Stimulated activated CD8-positive, alpha-beta memory T cell treated with anti-CD3 and anti-CD28 coated beads, Interleukin-2, amount 100 ng/mL, for 48 hours (primary cell): Measurements from ENCODE around the gene MOCS1.
"Not testable (repeated sequence)": the region's sequence is repeated elsewhere in the genome, so short reads cannot be mapped to it uniquely, and the experiment has no call there.

Source experiments
- DNase-seq, 2 donors: peaks; one replicate each; pipeline ENCODE4 v3.0.0-alpha.2; 2020; ENCODE audit warnings: low read depth in 2 of 2

The MOCS1 gene

GRCh38 chr6:39934131-39934757 lies at the start of gene MOCS1:
Gene MOCS1 (minus strand): TSS chr6:39934462. CDS start chr6:39934417, 45 bp downstream.
- peak; percentile 34 for DNase-seq

DNA sequence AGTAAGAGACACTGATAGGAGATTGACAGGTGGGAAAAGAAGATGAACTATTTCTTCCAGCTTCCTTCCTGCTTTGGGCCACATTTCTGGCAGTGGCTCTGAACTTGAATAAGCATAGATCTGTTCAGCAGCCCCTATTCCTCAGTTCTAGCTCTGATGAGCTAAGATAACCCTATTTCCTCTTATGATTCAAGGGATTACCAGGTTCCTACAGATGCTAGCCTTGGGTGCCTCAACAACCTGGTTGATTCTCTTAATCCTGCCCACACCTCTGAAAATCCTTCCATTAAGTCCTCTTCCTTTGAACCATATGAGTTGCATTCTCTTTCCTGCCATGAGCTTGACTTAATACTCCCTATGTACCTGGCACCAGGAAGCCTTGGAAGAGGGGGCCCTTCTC lies 49.8 kb upstream of the MOCS1 start:
- DNase-seq = no peak

DNA sequence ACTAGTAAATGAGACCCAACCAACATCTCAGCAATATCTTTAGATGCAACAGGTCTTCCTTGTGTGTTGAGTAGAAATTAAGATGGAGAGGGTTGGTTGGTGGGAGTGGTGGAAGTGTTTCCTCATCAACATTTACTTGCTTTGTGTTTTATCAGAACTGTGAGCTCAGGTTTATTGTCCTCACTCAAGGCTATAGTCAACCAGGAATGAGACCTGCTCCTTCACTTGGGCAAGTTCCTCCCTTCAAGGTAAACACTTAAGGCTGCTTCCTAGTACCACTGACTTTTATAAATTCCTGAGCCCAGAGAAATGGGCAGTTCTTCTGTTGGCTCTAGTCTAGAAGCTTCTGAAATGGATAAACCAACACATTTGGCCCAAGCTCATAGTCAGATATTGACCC lies 48.9 kb upstream of the MOCS1 start:
- no peak for DNase-seq

DNA sequence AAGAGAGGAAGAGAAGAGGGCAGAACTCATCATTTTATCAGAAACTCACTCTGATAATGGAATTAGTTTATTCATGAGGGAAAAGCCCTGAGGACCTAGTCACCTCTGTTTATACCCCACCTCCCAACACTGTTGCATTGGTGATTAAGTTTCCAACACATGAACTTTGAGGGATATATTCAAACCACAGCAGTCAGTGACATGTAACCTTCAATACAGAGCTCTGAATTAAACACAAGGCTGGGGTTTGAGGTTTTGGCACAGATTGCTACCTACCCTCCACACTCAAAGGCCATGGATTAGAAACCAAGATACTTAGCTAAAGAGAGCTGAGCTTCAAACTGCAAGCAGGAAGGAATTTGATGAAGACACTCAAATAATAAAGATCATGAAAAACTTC lies 48.5 kb upstream of the MOCS1 start:
- DNase-seq = no peak

GRCh38 chr6:39980839-39981580 lies 46.7 kb upstream of the MOCS1 start:
- no peak for DNase-seq

GRCh38 chr6:39979461-39980328 lies 45.4 kb upstream of the MOCS1 start:
- no peak for DNase-seq

- no peak for DNase-seq
These were observed 44.0 kb upstream of the MOCS1 start for GRCh38 chr6:39978240-39978639.

- no peak for DNase-seq
These were observed 39.4 kb upstream of the MOCS1 start for GRCh38 chr6:39973661-39974060.

- not testable (repeated sequence) for DNase-seq
These were observed 38.5 kb upstream of the MOCS1 start for GRCh38 chr6:39972717-39973116.

GRCh38 chr6:39971131-39971530 lies 36.9 kb upstream of the MOCS1 start:
- DNase-seq = not testable (repeated sequence)

DNA sequence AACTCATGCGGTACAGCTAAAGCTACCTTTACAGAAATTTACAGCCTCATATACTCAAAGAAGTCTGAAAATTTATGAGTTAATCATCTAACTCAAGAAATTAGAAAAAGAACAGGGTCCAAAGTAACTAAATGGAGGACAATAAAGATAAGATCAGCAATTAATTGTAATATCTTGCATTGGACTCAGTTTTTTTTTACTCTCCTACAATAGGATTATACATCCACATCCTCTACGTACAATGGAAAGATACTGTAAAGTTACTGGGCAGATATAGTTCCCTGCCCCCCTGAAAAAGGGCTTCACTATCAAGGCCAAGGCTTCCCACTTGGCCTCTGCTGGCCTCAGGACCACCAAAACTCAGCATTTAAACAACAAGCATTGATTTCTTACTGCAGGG lies 31.5 kb upstream of the MOCS1 start:
- no peak for DNase-seq

DNA sequence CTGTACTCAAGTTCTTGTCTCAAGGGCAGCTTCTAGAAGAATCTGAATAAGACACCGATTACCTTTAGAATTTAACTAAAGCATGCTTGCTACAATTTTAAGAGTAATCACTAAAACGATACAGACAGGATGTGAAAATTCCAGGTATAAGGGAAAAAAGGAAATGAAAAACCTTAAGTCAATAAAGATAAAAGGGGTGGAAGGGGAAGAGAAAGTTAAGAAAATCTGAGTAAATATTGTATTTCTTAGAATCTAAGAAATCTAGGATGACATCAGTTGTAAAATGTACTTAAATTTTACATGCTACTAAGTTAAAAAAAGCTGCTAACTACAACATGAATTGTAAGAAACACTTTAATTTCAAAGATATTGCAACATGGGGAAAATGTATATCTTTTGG lies 30.3 kb upstream of the MOCS1 start:
- no peak for DNase-seq

DNA sequence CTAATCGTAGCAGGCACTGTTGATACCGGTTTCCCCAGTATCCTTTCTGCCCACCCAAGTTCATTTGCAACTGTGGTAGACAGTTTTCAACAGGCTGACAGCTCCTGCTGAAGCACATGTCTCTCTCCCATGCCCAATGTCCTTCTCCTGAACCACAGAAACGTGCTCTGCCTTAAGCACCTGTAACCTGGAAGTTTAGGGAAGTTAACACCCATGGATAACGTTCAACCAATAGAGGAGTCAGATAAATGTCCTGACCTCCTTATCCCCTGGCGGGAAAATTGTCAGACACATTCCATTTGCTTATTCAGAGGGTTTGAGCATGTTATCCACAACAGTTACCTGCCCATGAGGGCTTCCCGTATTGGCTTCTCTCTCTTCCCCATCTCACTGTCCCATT lies 29.8 kb upstream of the MOCS1 start:
- DNase-seq = no peak

- no peak for DNase-seq
These were observed 28.6 kb upstream of the MOCS1 start for GRCh38 chr6:39962831-39963230.

GRCh38 chr6:39961178-39961577 lies 26.9 kb upstream of the MOCS1 start:
- DNase-seq = no peak

DNA sequence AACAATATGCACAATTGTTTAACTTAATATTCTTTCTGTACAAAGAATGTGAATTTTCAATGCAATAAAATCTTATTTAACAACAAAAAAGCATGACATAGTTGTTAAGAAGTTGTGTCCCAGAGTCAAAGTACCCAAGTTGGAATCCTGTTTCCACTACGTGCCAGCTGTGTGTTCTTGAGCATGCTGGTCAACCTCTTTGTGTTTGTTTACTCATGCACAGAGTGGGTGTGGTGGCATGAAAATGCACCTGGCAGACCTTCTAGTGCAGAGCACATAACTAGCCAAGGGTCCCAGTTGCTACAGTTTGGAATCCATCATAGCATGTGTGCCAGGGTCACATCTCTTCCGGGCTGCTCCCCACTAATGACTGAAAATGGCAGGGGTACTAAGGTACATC lies 24.7 kb upstream of the MOCS1 start:
- no peak for DNase-seq

GRCh38 chr6:39956936-39957335 lies 22.7 kb upstream of the MOCS1 start:
- no peak for DNase-seq

- no peak for DNase-seq
These were observed 18.9 kb upstream of the MOCS1 start for GRCh38 chr6:39953076-39953618.

- no peak for DNase-seq
These were observed 17.9 kb upstream of the MOCS1 start for GRCh38 chr6:39952167-39952566.

- DNase-seq = no peak
These were observed 17.5 kb upstream of the MOCS1 start for GRCh38 chr6:39951716-39952115.

DNA sequence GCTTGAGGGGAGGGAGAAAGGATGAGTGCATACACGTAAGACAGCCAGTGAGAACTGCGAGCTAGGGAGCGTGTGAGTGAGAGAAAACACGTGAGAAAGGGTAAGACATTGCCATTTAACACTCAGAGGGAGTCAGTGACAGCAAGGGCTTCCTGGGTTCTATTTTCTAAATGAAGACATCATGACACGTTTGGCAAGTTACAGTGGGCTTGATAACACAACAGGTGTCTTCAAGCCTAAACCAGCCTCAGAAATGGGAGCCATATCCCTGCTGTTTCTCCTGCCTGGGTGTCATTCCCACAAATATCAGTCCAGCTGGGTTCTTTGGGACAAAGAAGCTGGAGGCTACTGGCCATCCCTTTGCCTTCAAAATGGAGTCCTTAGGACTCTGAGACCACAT lies 16.9 kb upstream of the MOCS1 start:
- DNase-seq = no peak

- DNase-seq = no peak
These were observed 16.0 kb upstream of the MOCS1 start for GRCh38 chr6:39950125-39950720.
